Neuronal stem cell (in vitro differentiated cells): ENCODE results near the gene NAV1.

ENCODE experiments used
- DNase-seq: peaks from one replicate; pipeline ENCODE4 v3.0.0-alpha.2; 2013; ENCODE audit warnings: low spot score
- H2AFZ ChIP-seq: one replicate; pipeline ENCODE4 v1.6.1; 2013; ENCODE audit warnings: mild to moderate bottlenecking, low read length, inconsistent platforms
- H2AK5ac ChIP-seq: 2 replicates; pipeline ENCODE4 v1.6.1; 2013; ENCODE audit warnings: low read depth, mild to moderate bottlenecking, inconsistent platforms, low read length, moderate library complexity, mixed read lengths
- H2BK120ac ChIP-seq: 2 replicates; pipeline ENCODE4 v1.6.1; 2013; ENCODE audit warnings: low read depth, mild to moderate bottlenecking, inconsistent platforms, low read length, moderate library complexity, mixed read lengths
- H2BK12ac ChIP-seq: one replicate; pipeline ENCODE4 v1.6.1; 2013; ENCODE audit warnings: low read length, inconsistent platforms
- H2BK15ac ChIP-seq: 2 replicates; pipeline ENCODE4 v1.6.1; 2013; ENCODE audit warnings: mild to moderate bottlenecking, low read length, inconsistent platforms, mixed read lengths
- H2BK5ac ChIP-seq: one replicate; pipeline ENCODE4 v1.6.1; 2013; ENCODE audit warnings: inconsistent platforms, mild to moderate bottlenecking, low read length, moderate library complexity
- H3K14ac ChIP-seq: one replicate; pipeline ENCODE4 v1.6.1; 2013; ENCODE audit warnings: low read length, inconsistent platforms
- H3K18ac ChIP-seq: 2 replicates; pipeline ENCODE4 v1.6.1; 2013; ENCODE audit warnings: low read length, inconsistent platforms
- H3K23ac ChIP-seq: 2 replicates; pipeline ENCODE4 v1.6.1; 2013; ENCODE audit warnings: low read depth, mild to moderate bottlenecking, mixed read lengths, low read length, inconsistent platforms; ENCODE audit not compliant: poor library complexity
- H3K27ac ChIP-seq: replicated peaks from 3 replicates; pipeline ENCODE4 v1.5.1; 2013; ENCODE audit warnings: low read length, inconsistent platforms
- H3K27me3 ChIP-seq, 3 experiments: 2 replicates each; pipeline ENCODE4 v1.6.1; 2013; ENCODE audit warnings: low read length in 3 of 3, mild to moderate bottlenecking in 2 of 3, inconsistent platforms in 1 of 3, low read depth in 1 of 3, mixed read lengths in 1 of 3, moderate library complexity in 1 of 3; ENCODE audit not compliant: control insufficient read depth in 3 of 3, insufficient read depth in 3 of 3
- H3K36me3 ChIP-seq, 2 donors: replicated peaks in 1 of 2; 2 replicates each; pipeline ENCODE4 v1.6.1; 2013; ENCODE audit warnings: low read length in 2 of 2; ENCODE audit not compliant: control insufficient read depth in 2 of 2, insufficient read depth in 2 of 2
- H3K4ac ChIP-seq: 2 replicates; pipeline ENCODE4 v1.6.1; 2013; ENCODE audit warnings: inconsistent platforms, mild to moderate bottlenecking, low read length, moderate library complexity
- H3K4me1 ChIP-seq, 2 donors: 1 replicate in 1 of 2; 2 replicates in 1 of 2; pipeline ENCODE4 v1.6.1; 2013; ENCODE audit warnings: low read length in 2 of 2, low read depth in 1 of 2; ENCODE audit not compliant: control insufficient read depth in 2 of 2, insufficient read depth in 1 of 2
- H3K4me2 ChIP-seq: one replicate; pipeline ENCODE4 v1.6.1; 2013; ENCODE audit warnings: mild to moderate bottlenecking, low read length, inconsistent platforms; ENCODE audit not compliant: insufficient read depth, poor library complexity, severe bottlenecking
- H3K4me3 ChIP-seq, 2 donors: 2 replicates each; pipeline ENCODE4 v1.5.1; 2013; ENCODE audit warnings: low read length in 2 of 2, mild to moderate bottlenecking in 2 of 2, inconsistent platforms in 1 of 2, moderate library complexity in 1 of 2
- H3K79me1 ChIP-seq: one replicate; pipeline ENCODE4 v1.6.1; 2013; ENCODE audit warnings: low read depth, mild to moderate bottlenecking, inconsistent platforms, low read length, moderate library complexity
- H3K9ac ChIP-seq: one replicate; pipeline ENCODE4 v1.6.1; 2013; ENCODE audit warnings: mild to moderate bottlenecking, low read depth, low read length, inconsistent platforms; ENCODE audit not compliant: poor library complexity
- H3K9me3 ChIP-seq, 2 donors: replicated peaks in 1 of 2; 2 replicates each; pipeline versions ENCODE3 to v1.6.1; 2013; ENCODE audit warnings: low read length in 2 of 2, mild to moderate bottlenecking in 2 of 2, inconsistent platforms in 1 of 2, low read depth in 1 of 2, mixed read lengths in 1 of 2, moderate library complexity in 1 of 2; ENCODE audit not compliant: control insufficient read depth in 2 of 2, insufficient read depth in 1 of 2
- H4K8ac ChIP-seq: one replicate; pipeline ENCODE4 v1.6.1; 2013; ENCODE audit warnings: low read depth, mild to moderate bottlenecking, inconsistent platforms, low read length, moderate library complexity
- H4K91ac ChIP-seq: one replicate; pipeline ENCODE4 v1.6.1; 2013; ENCODE audit warnings: low read length, low read depth, mild to moderate bottlenecking, inconsistent platforms; ENCODE audit not compliant: poor library complexity
- WGBS, 2 donors: extraction: QIAGEN DNeasy Blood & Tissue Kit; methylation state at CpG; one replicate each; pipeline ENCODE4 v1.1.7; 2013; ENCODE audit warnings: missing lambda C conversion rate in 2 of 2, mixed read lengths in 1 of 2; ENCODE audit not compliant: insufficient read length in 2 of 2, insufficient replicate concordance in 1 of 2; ENCODE audit errors: extremely low coverage in 2 of 2; 5-methylcytosine and 5-hydroxymethylcytosine counted together

Gene NAV1

DNA sequence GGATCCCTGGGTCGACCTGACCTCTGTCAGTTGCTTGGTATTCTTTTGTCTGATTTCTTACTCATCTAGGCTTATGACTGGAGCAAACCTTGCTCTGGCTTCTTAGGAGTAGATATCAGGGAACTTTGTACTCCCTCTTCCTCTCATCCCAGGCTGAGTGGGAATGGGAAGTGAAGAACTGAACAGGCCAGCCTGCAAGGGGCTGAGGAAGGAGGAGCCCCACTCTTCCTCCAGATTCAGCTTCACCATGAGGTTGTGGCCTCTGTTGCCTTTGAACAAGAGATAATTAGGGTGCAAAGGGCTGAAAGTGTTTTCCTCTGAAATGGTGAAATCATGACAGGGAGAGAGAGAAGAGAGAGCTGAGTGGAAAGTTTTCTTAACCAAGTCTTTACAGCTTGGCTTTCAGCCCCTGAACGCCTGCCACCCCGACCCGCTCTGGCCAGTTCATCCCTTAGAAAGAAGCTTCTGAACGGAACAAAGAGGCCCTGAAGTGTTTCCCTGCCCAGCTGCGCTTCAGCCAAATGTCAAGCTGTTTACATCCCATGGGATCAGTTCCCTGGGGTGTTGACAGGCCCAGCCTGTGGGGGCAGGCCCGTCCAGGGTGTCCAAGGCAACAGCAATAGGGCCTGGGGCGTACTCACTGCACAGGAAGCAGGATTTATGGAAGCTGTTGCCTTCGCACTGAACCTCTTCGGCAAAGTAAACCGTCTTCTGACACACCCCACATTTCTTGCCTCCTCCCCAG, 43.2 kb upstream of the NAV1 start:
- Histone ChIP-seq H4K8ac (no peak overlapping the region), H3K27me3 (no peaks in the 10 kb centered on the region), H3K4me1 (peaks cover 24 to 28% of the 10 kb centered on the region in 2 donors), H3K27ac (no peak overlapping the region), H2BK120ac (no peak overlapping the region), H3K4me2 (no peak overlapping the region), H3K18ac (peak overlapping the region; percentile 88), H3K14ac (no peak overlapping the region), H2BK15ac (no peak overlapping the region), H2BK12ac (no peak overlapping the region), H3K36me3 (peaks cover 0 to 1% of the 10 kb centered on the region in 2 donors), H4K91ac (no peak overlapping the region), H3K4me3 (no peak overlapping the region), H2BK5ac (peak overlapping the region; percentile 32), H3K23ac (no peak overlapping the region), H3K9ac (no peak overlapping the region), H3K79me1 (no peaks in the 10 kb centered on the region), H3K9me3 (peaks cover 0 to 3% of the 10 kb centered on the region in 2 donors), H2AK5ac (no peak overlapping the region), H2AFZ (peak overlapping the region; percentile 80), H3K4ac (no peak overlapping the region)
- WGBS, 2 donors, result no CpG with 5 or more reads among the region's 11 CpGs
- no peak for DNase-seq

DNA sequence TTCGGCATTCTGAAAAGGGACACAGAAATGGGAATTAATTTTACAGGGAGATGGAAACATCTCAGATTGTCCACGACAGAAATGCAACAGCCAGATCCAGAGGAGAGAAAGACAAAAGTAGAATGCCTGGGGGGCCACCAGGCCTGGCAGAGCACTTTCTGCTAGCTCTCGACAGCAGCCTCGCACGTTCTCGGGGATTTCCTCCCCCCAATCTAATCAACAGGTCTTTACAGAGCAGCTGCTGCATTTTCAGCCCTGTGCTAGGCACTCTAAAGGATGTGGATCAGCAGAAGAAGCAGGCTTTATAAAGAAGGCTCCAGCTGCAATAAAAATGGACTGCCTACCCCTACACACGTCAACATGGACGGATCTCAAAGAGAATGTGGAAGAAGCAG, 42.6 kb upstream of the NAV1 start:
- Histone ChIP-seq H3K4me1 (peaks cover 30 to 32% of the 10 kb centered on the region in 2 donors), H2AK5ac (no peak overlapping the region), H2AFZ (peak overlapping the region; percentile 80), H4K91ac (no peak overlapping the region), H3K4me3 (no peak overlapping the region), H2BK12ac (no peak overlapping the region), H3K27ac (no peak overlapping the region), H2BK15ac (no peak overlapping the region), H3K14ac (no peak overlapping the region), H3K9me3 (peaks cover 0 to 3% of the 10 kb centered on the region in 2 donors), H2BK5ac (peak overlapping the region; percentile 32), H3K36me3 (peaks cover 0 to 1% of the 10 kb centered on the region in 2 donors), H3K4me2 (no peak overlapping the region), H3K79me1 (no peaks in the 10 kb centered on the region), H3K9ac (no peak overlapping the region), H3K4ac (no peak overlapping the region), H3K18ac (peak overlapping the region; percentile 88), H4K8ac (no peak overlapping the region), H3K27me3 (no peaks in the 10 kb centered on the region), H2BK120ac (no peak overlapping the region), H3K23ac (no peak overlapping the region)
- no CpG with 5 or more reads among the region's 8 CpGs for WGBS, 2 donors
- DNase-seq, result no peak

DNA sequence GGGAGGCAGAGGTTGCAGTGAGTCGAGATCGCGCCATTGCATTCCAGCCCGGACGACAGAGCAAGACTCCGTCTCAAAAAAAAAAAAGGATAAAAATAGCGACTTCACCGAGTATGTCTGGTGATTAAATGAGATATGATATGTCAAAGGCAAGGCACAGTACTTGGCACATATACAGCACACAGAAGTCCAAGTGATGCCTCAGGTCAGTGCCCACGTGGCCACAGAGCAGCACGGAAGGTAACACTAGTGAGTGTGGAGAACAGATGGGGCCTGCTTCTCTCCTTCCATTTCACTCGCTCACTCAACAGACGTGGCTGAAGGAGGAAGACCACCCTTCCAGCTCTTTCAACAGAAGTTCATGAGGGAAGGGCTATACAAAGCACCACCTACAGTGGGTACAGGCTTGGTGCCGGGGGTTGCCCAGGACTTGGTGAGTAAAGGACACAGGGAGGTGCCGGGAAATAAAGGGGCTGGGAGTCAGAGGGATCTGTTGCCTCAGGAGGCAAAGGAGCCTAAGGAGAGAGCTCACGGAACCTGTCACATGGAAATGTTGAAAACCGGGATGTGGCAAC, 40.9 kb upstream of the NAV1 start:
- no peak overlapping the region for H3K4me2 ChIP-seq
- peaks cover 0 to 1% of the 10 kb centered on the region in 2 donors for H3K36me3 ChIP-seq
- no peak overlapping the region for H4K91ac ChIP-seq
- H2BK15ac ChIP-seq, result no peak overlapping the region
- WGBS, 2 donors, result no CpG with 5 or more reads among the region's 16 CpGs
- H3K4me3 ChIP-seq, result no peak overlapping the region
- H3K4ac ChIP-seq, result no peak overlapping the region
- no peak overlapping the region for H2BK120ac ChIP-seq
- H3K18ac ChIP-seq, result no peak overlapping the region
- DNase-seq, result no peak
- H3K27ac ChIP-seq, result no peak overlapping the region
- no peak overlapping the region for H4K8ac ChIP-seq
- H3K4me1 ChIP-seq, result peaks cover 32 to 36% of the 10 kb centered on the region in 2 donors
- H2BK5ac ChIP-seq, result no peak overlapping the region
- no peaks in the 10 kb centered on the region for H3K79me1 ChIP-seq
- peaks cover 0 to under 1% of the 10 kb centered on the region in 2 donors for H3K9me3 ChIP-seq
- H3K14ac ChIP-seq, result no peak overlapping the region
- H2AFZ ChIP-seq, result no peak overlapping the region
- H3K9ac ChIP-seq, result no peak overlapping the region
- no peak overlapping the region for H3K23ac ChIP-seq
- H2BK12ac ChIP-seq, result no peak overlapping the region
- H2AK5ac ChIP-seq, result no peak overlapping the region
- no peaks in the 10 kb centered on the region for H3K27me3 ChIP-seq

DNA sequence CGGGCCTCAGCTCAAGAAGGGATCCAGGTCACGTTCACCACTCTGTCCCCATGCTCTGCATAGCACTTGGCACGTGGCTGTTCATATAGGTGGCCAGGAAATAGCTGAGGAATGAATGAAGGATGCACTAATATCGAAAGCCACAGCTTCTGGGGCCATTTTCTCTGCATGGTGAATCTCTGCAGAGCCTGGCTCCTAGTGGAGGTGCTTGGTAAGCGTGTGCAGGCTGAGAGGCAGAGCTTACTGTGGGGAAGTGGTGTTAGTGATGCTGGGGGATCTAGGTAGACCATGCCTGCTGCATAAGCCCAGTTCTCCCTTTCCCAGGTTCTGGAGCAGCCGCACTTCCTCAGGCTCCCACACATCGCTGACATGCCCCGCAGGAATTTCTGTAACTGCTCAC, 40.3 kb upstream of the NAV1 start:
- H2BK15ac ChIP-seq, result no peak overlapping the region
- DNase-seq, result no peak

More for the DNA sequence above, 40.3 kb upstream of the NAV1 start:
- peaks cover 35 to 41% of the 10 kb centered on the region in 2 donors for H3K4me1 ChIP-seq
- peaks cover 0 to 1% of the 10 kb centered on the region in 2 donors for H3K36me3 ChIP-seq
- peak overlapping the region; percentile 27 for H4K91ac ChIP-seq
- no peak overlapping the region for H2BK12ac ChIP-seq
- H3K4me3 ChIP-seq, result no peak overlapping the region
- H3K23ac ChIP-seq, result peak overlapping the region; percentile 9
- H3K9me3 ChIP-seq, result no peaks in the 10 kb centered on the region
- H3K18ac ChIP-seq, result no peak overlapping the region
- no peak overlapping the region for H3K4me2 ChIP-seq
- peak overlapping the region; percentile 34 for H2AK5ac ChIP-seq
- H4K8ac ChIP-seq, result no peak overlapping the region
- H3K27ac ChIP-seq, result no peak overlapping the region
- WGBS, 2 donors, result no CpG with 5 or more reads among the region's 8 CpGs
- H3K4ac ChIP-seq, result no peak overlapping the region
- no peak overlapping the region for H3K9ac ChIP-seq
- H2AFZ ChIP-seq, result no peak overlapping the region
- H3K27me3 ChIP-seq, result no peaks in the 10 kb centered on the region
- H3K79me1 ChIP-seq, result no peaks in the 10 kb centered on the region
- no peak overlapping the region for H3K14ac ChIP-seq
- H2BK120ac ChIP-seq, result no peak overlapping the region
- H2BK5ac ChIP-seq, result peak overlapping the region; percentile 40
